ENCODE measurements around the gene TPO.
"Not testable (repeated sequence)": the region's sequence is repeated elsewhere in the genome, so short reads cannot be mapped to it uniquely, and the experiment has no call there.

Gene TPO

GRCh38 chr2:1563084-1563857 is 150.0 kb downstream of the TPO start:
- DNase-seq = no peak

GRCh38 chr2:1563943-1564891 is 151.0 kb downstream of the TPO start:
- DNase-seq = no peak

- DNase-seq = no peak
Measured at GRCh38 chr2:1567556-1568344, 154.5 kb downstream of the TPO start.

GRCh38 chr2:1568345-1568668 is 155.0 kb downstream of the TPO start:
- DNase-seq = not testable (repeated sequence)

GRCh38 chr2:1569879-1570450 is 156.7 kb downstream of the TPO start:
- no peak for DNase-seq

- DNase-seq = no peak
Measured at GRCh38 chr2:1571477-1572417, 158.5 kb downstream of the TPO start.

GRCh38 chr2:1572638-1573037 is 159.4 kb downstream of the TPO start:
- DNase-seq = no peak

GRCh38 chr2:1577846-1578245 is 164.6 kb downstream of the TPO start:
- no peak for DNase-seq

GRCh38 chr2:1581257-1581964 is 168.1 kb downstream of the TPO start:
- DNase-seq = not testable (repeated sequence)

- no peak for DNase-seq
Measured at GRCh38 chr2:1581965-1582625, 168.8 kb downstream of the TPO start.

- no peak for DNase-seq
Measured at GRCh38 chr2:1582891-1583341, 169.7 kb downstream of the TPO start.

GRCh38 chr2:1584051-1584531 is 170.8 kb downstream of the TPO start:
- no peak for DNase-seq

- no peak for DNase-seq
Measured at GRCh38 chr2:1584691-1585485, 171.6 kb downstream of the TPO start.

- no peak for DNase-seq
Measured at GRCh38 chr2:1585635-1586034, 172.4 kb downstream of the TPO start.

- no peak for DNase-seq
Measured at GRCh38 chr2:1586251-1586922, 173.1 kb downstream of the TPO start.

- no peak for DNase-seq
Measured at GRCh38 chr2:1586923-1587840, 173.9 kb downstream of the TPO start.
